Measurements from ENCODE around the gene UGCG.
"Not testable (repeated sequence)": the region's sequence is repeated elsewhere in the genome, so short reads cannot be mapped to it uniquely, and the experiment has no call there.

UGCG gene

GRCh38 chr9:111891910-111892499, 4.6 kb upstream of the UGCG start:
- no peak for DNase-seq

- DNase-seq: peak; percentile 72 to 77
Measured at GRCh38 chr9:111896942-111897600, 457 bp downstream of the UGCG start.

GRCh38 chr9:111897601-111898137, 1.1 kb downstream of the UGCG start:
- DNase-seq: peak in 1 of 2 donors; percentile 29

- DNase-seq: no peak
Measured at GRCh38 chr9:111898331-111899096, 1.9 kb downstream of the UGCG start.

- DNase-seq: no peak
Measured at GRCh38 chr9:111900151-111900857, 3.7 kb downstream of the UGCG start.

- DNase-seq: no peak
Measured at GRCh38 chr9:111900858-111901612, 4.4 kb downstream of the UGCG start.

GRCh38 chr9:111902391-111903139, 6.0 kb downstream of the UGCG start:
- DNase-seq: no peak

- DNase-seq: not testable (repeated sequence)
Measured at GRCh38 chr9:111903535-111903934, 6.9 kb downstream of the UGCG start.

GRCh38 chr9:111904026-111904425, 7.4 kb downstream of the UGCG start:
- DNase-seq: no peak

- DNase-seq: no peak
Measured at GRCh38 chr9:111904891-111905291, 8.3 kb downstream of the UGCG start.

- no peak for DNase-seq
Measured at GRCh38 chr9:111907147-111907546, 10.5 kb downstream of the UGCG start.

GRCh38 chr9:111909444-111909843, 12.8 kb downstream of the UGCG start:
- DNase-seq: no peak

- DNase-seq: no peak
Measured at GRCh38 chr9:111910428-111910827, 13.8 kb downstream of the UGCG start.

- DNase-seq: no peak
Measured at GRCh38 chr9:111913159-111913558, 16.5 kb downstream of the UGCG start.

GRCh38 chr9:111914749-111915424, 18.3 kb downstream of the UGCG start:
- DNase-seq: no peak

- no peak for DNase-seq
Measured at GRCh38 chr9:111915425-111915758, 18.8 kb downstream of the UGCG start.

- DNase-seq: no peak
Measured at GRCh38 chr9:111916234-111916645, 19.6 kb downstream of the UGCG start.

- DNase-seq: no peak
Measured at GRCh38 chr9:111917201-111917600, 20.6 kb downstream of the UGCG start.

GRCh38 chr9:111917980-111918379, 21.4 kb downstream of the UGCG start:
- no peak for DNase-seq

- no peak for DNase-seq
Measured at GRCh38 chr9:111919875-111920274, 23.3 kb downstream of the UGCG start.

- no peak for DNase-seq
Measured at GRCh38 chr9:111920531-111920930, 23.9 kb downstream of the UGCG start.
